CD4-positive, alpha-beta T cell treated with Interleukin-6 for 4 hours (primary cell): ENCODE measurements around the gene FAM131B.
A peak's percentile ranks its signal among the peaks of the same experiment; 100 is the strongest.
"Not testable (repeated sequence)": the region's sequence is repeated elsewhere in the genome, so short reads cannot be mapped to it uniquely, and the experiment has no call there.

ENCODE experiments used
- DNase-seq: peaks from one replicate; pipeline ENCODE4 v3.0.0-alpha.2; 2020; ENCODE audit warnings: mixed read lengths

The FAM131B gene

DNA sequence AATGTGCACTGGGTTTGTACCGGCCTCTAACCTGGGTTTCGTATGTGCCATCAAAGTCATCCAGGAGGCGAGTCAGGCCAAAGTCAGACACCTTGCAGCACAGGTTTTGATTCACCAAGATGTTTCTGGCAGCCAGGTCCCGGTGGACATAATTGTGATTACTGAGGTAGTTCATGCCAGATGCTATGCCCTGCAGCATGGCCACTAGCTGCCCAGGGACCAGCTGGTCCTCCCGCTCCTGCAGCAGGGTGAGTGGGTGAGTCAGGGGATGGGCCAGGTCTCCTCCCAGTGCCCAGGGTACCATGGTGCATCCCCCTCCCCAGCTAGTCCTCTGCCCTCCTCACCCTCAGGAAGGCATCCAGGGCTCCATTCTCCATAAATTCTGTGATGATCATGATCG is 32.3 kb upstream of the FAM131B start:
- DNase-seq = no peak

DNA sequence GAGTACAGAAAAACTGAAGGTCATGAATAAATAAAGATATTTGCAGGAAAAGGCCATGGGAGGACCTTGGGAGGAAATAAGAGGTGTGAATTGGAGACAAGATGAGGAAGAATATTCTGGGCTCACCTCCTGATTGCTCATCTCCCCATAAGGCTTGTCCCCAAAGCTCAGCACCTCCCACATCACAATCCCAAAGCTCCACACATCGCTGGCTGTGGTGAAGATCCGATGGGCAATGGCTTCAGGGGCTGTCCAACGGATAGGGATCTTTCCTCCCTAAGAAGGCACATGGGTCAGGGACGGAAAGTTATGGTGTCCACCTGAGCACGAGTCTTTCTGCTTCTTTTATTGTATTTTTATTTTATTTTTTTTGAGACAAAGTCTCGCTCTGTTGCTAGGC is 31.6 kb upstream of the FAM131B start:
- DNase-seq = no peak

DNA sequence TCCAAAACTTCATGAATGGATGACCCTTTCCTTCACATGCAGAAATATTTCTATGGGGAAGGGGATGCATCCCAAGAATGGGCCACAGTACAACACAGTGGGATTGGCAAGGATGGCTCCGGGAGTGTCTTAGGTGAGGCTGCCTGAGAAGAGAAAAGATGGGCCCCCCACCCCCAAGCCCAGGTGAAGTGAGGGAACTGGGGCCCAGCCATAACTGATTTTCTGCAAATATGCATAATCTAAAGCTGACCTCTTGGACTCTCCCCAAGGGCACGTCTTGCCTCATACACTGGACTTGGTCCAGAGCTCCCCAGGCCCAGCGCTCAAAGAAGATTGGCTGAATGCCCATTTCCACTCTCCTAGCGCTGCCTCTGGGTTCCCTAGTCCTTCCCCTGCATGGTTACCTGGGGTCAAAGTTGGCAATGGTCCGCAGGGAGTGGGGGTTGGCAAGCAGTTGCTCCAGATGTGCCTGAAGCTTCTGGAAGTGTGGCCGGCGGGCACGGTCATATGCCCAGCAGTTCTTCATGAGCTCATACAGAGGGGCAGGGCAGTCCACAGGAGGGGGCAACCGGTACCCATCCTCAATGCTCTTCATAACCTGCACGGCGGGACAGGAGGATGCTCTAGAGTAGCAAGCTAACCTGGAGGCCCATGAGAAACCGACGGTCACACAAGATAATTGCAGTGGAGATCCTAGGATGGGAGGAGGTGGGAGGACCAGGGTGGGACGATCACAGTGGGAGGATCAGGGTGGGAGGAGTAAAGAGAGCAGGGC is 30.9 kb upstream of the FAM131B start:
- no peak for DNase-seq

DNA sequence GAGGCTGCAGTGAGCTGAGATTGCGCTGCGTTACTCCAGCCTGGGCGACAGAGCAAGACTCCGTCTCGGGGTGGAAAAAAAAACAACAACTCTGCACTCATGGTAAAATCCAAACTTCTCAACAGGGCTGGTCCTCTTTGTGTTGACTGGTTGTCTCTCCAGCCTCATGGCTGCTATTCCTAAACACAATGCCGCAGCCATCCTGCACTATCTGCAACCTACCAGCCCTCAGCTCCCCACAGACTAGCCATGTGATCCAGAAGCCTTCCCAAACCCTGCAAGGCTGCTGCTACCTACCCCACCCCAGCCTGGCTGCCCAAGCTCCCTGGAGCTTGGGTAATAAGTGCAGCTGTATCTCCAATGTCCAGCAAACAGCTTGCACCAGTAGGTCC is 30.4 kb upstream of the FAM131B start:
- DNase-seq = no peak

DNA sequence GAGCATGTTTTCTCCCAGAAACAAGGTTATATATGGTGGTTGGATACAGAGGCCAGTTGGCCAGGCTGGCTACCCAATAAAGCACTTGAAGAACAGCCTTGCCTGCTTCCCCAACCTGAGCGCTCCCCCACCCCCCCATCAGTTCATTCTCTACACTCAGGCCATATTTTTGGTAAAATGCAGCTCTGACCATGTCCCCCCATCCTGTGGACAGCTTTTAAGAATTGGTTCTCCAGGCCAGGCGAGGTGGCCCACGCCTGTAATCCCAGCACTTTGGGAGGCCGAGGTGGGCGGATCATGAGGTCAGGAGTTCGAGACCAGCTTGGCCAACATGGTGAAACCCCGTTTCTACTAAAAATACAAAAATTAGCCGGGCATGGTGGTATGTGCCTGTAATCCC is 29.9 kb upstream of the FAM131B start:
- DNase-seq = not testable (repeated sequence)

DNA sequence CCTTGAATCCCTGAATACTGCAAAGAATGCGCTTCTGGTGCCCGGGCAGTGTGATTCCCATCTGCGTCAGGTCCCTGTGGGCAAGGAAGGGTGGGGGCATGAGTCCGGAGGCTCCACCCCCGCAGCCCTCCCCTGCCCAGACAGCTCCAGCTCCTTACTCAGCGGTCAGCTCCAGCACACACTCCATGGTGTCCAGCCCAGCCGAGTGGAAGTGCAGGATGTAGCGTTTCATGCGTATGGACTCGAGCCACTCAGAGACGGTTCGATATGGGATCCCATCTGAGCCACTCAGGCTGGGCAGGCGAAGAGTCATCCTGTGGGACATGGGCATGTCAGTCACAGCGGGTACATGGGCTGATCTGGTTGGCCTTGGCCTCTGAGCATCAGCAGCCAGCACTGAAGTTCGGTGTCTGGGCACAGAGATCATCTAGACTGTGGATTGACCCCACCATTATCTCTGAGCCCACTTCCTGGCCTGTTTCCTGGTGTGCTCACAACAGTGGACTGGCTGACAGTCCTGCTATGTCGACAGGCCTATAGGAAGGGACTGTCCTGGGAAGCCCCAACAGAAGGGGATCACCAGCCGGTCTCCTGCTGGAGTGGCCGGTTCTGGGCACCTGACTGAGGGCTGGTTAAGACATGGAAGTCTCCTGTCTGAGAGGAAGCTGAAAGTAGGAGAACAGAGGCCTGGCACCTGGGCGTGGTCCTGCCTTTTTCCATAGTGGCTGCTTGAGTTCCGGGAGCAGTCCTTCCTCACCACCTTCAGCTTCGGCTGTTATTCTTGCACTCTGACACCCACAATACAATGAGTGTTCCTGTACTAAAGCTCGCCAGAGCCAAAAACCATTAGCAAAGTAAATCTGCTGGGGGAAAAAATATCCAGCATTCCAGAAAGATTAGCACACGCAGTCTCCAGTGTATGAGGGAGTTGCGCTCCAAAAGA is 29.2 kb upstream of the FAM131B start:
- DNase-seq = no peak

DNA sequence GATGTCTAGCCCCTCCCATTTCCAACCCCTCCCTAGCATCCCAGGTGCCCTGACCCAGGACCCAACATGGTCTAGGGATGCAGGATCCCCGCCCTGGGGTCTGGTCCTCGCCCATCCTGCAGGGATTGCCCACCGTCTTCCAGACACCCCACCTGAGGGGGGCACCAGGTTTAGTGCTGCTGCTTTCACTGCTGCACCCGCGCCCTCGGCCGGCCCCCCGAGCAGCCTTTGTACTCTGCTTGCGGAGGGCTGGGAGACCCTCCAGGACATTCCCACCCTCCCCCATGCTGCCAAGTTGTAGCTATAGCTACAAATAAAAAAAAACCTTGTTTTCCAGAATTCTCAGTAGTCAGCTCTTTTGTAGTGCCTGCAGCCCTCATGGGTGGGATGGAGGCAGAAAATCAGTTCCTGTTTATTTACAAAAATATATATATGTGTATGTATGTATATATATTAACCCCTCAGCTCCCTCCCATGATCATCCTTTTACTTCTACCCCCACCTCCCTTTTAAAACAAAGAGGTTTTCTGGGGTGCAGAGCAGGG is 28.3 kb upstream of the FAM131B start:
- no peak for DNase-seq

DNA sequence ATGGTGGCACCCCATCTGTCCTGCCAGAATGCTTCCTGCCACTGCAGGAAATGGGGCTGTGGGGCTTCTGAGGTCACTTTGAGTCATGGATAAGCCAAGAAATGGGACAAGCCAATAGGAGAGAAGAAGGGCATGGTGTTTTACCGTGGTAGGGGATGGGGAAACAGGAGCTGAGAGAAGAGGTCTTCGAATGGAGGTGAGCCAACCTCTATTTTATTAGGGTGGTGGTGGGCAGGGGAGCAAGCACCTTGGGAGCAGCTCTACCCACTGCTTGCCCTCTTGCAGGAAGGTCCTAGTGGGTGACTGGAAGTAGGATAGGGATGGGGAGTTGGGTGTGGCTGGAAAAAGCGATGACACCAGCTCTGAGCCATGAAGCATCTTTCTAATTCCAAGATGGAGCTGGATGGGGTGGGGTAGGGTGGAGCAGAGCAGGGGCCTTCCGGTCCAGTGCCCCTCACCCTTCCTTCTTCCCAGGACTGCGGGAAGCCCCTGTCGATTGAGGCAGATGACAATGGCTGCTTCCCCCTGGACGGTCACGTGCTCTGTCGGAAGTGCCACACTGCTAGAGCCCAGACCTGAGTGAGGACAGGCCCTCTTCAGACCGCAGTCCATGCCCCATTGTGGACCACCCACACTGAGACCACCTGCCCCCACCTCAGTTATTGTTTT is 27.7 kb upstream of the FAM131B start:
- no peak for DNase-seq

DNA sequence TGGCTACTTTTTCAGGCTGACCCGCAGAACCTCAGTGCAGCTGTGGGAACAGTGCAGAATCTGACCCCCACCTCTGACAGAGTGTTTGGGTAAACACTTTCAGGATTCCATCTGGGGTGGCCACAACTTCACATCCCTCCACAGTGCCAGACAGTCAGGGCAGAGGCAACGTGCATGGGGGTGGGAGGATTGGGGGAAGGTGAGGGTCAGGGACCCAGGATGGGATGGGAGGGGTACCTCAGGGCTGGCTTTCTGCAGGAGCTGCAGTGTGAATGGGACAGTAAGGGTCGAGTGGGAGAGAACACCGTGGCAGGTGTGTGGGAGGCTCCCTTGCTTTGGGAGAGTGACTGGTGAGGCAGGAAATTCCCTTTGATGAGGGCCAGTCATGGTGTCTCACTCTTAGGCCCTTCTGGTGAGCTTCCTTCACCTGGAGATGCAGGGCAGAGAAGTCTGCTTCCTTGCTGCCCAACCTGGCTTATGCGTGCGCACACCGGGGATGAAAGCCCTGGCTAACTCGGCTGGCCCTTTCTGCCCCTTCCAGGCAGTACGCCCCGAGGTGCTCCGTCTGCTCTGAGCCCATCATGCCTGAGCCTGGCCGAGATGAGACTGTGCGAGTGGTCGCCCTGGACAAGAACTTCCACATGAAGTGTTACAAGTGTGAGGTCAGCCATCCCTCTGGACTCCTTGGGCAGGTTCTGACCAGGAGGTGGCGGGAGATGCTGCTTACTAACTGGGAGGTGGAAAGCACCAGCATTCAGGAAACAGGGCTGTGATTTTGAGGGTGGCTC is 27.0 kb upstream of the FAM131B start:
- no peak for DNase-seq

DNA sequence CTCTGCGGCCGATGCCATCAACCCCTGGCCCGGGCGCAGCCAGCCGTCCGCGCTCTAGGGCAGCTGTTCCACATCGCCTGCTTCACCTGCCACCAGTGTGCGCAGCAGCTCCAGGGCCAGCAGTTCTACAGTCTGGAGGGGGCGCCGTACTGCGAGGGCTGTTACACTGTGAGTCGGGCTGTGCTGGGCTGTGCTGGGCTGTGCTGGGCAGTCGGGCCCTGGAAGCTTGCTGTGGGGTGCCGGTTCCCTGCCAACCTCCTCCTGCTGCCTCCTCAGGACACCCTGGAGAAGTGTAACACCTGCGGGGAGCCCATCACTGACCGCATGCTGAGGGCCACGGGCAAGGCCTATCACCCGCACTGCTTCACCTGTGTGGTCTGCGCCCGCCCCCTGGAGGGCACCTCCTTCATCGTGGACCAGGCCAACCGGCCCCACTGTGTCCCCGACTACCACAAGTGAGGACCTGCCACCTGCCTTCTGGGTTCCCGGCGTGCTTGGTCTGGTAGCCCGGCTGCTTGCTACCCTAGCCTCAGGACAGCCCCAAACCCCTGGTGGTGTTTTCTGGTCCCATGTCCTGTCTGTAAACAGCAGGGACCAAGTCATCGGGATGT is 26.1 kb upstream of the FAM131B start:
- no peak for DNase-seq

DNA sequence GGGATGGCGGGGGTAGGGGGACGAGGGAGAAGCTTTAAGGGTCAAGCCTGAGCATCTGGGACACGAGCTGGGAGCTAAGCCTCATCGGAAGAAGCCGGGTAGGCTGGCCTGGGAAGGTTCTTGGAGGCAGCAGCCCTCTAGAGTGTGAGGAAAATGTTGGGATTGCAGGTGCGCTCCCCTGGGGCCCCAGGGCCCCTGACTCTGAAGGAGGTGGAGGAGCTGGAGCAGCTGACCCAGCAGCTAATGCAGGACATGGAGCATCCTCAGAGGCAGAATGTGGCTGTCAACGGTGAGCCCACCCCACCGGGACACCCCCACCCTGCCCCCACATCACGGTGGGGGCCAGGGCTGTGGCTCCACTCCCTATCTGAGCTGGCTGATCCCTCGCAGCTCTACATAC is 25.5 kb upstream of the FAM131B start:
- DNase-seq = no peak

DNA sequence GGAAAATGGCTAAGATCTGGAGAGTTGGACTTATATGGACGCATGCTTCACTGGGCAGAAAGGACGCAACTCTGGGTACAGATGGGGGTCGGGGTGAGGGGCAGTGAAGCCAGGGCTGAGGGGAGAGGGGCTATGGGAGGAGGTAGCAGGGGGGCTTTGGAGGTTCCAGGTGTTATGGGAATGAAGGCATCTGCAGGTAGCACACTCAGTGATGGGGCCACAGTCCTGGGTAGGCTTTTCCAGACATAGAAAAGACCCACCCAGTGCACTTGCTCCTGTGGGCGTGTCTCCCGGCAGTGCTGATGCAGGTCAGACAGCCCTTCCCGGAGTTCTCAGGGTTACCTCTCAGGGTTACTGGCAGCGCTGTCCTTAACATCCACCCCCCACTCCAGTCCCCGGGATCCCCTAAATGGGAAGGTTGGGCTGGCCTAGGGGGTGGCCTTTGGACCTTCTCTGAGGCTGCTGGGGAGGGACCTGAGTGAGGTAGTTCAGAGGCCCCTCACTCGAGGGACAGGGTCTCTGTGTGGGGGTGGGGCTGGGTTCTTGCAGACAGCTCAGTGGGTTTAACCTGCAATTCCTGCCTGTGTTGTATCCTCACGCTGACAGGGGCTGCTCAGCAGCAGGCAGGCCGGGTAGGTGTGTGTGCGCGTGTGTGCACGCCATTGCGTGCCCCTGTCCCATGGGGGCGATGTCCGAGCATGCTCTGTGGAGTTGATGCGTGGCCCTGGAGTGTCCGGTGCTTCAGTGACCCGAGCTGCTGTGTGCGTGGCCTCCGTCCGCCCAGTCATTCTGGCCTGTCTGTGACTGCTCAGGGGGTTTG is 24.9 kb upstream of the FAM131B start:
- no peak for DNase-seq

DNA sequence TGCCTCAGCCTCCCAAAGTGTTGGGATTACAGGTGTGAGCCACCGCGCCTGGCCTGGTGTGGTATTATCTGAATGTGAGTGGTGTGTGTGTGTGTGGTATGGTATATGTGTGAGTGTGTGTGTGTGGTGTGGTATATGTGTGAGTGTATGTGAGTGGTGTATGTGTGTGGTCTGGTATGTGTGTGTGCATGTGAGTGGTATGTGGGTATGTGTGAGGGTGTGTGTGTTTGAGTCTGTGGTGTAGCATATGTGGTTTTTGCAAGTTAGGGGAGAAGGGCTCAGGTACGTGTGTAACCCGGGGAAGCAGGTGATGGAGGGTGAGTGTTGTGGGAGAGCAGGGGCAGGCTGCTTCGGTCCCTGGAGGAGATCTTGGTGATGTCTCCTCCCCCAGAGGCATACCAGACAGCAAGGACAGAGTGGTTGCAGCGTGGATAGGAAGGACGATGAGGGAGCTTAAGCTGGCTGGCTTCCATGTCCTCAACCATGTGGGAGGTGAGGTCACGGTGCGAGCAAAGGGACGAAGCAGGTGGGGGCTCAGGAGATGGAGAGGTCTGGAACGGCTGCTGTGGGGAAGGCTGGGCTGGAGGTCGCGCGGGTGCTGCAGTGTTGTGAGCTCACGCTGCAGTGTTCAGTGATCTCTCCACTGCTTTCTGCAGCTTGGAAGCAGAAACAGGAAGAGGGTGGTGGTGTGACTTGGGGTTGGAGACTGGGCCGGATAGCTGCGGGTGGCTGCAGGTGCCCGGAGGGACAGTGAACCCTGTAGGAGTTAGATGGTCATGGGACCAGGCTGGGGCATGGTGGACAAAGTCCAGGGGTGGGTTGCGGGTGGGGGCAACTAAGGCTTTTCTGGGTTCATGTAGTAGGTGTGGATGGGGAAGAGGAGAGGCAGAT is 23.6 kb upstream of the FAM131B start:
- peak; percentile 62 for DNase-seq

DNA sequence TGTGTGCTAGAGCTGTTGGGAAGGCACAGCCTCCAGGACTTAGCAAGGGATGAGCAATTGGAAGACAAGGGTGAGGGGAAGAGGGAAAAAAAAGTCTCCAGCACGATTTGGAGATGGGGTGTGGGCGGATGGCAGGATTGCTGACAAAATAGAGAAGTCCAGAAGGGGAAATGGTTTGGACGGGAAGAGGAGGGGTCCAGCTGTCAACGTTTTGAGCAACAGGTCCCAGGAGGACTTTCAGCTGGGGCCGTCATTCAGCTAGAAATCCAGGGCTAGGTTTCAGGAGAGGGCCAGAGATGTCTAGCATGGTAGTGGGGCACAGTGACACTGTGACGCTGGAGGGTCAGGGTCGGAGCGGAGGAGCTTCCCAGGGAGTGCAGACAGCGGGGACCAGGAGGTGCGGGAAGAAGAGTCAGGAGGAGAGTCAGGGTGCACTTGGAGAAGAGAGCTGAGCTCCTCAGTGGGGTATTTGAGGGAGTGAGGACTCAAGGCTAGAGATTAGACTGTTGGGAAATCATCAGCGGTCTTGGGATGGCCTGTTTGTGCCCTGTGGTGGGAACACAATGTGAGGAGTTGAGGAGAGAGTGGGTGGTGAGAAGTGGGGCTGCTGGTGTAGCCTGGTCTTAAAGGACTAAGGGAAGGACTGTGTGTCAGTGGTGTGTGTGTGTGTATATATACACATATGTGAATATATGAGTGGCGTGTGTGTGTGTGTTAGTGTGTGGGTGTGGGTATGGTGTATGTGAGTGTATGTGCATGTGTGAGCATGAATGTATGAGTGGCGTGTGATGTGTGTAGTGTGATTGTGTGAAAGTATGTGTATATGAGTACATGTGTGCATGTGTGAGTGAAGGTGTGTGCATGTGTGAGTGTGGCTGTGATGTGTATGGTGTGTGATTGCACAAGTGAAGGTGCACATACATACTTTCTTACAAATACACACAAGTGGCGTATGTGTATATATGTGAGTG is 22.4 kb upstream of the FAM131B start:
- DNase-seq = no peak

DNA sequence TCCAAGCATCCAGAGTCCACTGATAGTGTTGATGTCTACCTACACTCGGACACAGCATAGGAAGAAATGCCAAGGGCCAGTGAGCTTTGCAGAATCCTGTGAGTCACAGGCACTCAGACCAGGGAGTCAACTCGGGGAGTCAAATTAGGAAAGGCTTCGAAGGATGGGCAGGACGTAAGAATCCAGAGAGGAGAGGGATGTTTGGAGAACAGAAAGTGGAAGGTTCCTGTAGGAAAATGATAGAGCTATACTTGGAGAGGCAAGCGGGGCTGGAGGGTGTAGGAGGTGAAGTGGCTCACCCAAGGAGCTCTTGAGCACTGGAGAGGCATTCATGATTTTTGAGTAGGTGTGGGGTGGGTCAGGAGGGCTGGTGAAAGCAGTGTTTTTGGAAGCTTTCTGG is 21.6 kb upstream of the FAM131B start:
- no peak for DNase-seq

DNA sequence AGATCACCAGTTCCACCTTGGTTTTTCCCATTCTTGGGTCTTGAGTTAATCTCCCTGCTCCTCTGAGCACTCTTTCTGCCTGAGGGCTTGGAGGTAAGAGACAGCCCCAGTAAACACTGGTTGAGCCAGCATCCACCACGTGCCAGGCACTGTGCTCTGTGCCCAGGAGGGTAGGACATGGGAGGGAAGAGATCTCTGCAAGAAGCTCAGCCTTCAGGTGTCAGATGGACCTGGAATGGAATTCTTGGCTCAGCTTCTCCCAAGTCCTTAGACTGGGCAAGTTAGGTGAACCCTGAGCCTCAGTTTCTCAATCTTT is 21.1 kb upstream of the FAM131B start:
- no peak for DNase-seq

DNA sequence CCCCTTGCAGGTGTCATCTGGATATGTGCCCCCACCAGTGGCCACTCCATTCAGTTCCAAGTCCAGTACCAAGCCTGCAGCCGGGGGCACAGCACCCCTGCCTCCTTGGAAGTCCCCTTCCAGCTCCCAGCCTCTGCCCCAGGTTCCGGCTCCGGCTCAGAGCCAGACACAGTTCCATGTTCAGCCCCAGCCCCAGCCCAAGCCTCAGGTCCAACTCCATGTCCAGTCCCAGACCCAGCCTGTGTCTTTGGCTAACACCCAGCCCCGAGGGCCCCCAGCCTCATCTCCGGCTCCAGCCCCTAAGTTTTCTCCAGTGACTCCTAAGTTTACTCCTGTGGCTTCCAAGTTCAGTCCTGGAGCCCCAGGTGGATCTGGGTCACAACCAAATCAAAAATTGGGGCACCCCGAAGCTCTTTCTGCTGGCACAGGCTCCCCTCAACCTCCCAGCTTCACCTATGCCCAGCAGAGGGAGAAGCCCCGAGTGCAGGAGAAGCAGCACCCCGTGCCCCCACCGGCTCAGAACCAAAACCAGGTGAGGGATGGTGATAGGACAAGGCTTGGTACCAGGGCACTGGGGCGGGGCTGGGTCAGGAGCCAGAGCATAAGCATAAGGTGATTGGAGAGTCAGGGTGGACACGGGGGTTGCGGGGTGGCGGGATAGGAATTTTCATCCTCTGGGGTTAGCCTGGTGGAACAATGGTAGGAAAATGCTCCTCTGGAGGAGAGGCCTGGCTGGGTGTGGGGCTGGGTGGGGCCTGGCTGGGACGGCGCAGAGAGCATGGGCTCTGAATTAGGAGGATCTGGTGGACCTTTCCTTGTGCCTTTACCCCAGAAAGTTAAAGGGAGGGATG is 20.5 kb upstream of the FAM131B start:
- no peak for DNase-seq
